ENCODE data around the gene MRPS18C. TPM values are rescaled to one million over a fixed set of nuclear protein-coding genes. Genes with fewer than 3 reads are reported as not detected.

Gene MRPS18C
- total RNA-seq, 6 experiments from 2014 or later = 22.4 to 29.1 (median 24.1) TPM

DNA sequence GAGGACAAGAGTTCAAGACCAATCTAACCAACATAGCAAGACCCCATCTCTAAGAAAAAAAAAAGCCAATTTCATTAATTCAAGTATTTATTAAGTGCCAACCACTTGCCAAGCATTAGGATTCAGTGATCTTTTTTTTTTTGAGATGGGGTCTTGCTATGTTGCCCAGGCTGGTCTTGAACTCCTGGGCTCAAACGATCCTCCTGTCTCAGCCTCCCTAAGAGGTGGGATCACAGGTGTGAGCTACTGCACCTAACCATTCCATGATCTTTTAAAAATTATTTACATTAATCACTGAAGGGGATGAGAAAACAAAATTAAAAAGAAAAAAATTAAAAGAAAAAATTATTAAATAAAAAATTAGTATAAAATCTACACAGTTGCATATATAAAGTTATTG is 24.7 kb upstream of the MRPS18C start:
- intact Hi-C loops (cut with DNase I) = no loop called here
- Histone ChIP-seq H3K27me3 (no peaks in the 10 kb centered on the region), H3K36me3 (peaks cover 0 to 37% (median 5%) of the 10 kb centered on the region in 4 donors), H3K27ac (no peak overlapping the region), H3K4me1 (no peaks in the 10 kb centered on the region), H3K9me3 (no peaks in the 10 kb centered on the region), H3K4me3 (no peak overlapping the region)
- DNase-seq = no peak
- ATAC-seq = no peak
- TF ChIP-seq, protein P1, sequence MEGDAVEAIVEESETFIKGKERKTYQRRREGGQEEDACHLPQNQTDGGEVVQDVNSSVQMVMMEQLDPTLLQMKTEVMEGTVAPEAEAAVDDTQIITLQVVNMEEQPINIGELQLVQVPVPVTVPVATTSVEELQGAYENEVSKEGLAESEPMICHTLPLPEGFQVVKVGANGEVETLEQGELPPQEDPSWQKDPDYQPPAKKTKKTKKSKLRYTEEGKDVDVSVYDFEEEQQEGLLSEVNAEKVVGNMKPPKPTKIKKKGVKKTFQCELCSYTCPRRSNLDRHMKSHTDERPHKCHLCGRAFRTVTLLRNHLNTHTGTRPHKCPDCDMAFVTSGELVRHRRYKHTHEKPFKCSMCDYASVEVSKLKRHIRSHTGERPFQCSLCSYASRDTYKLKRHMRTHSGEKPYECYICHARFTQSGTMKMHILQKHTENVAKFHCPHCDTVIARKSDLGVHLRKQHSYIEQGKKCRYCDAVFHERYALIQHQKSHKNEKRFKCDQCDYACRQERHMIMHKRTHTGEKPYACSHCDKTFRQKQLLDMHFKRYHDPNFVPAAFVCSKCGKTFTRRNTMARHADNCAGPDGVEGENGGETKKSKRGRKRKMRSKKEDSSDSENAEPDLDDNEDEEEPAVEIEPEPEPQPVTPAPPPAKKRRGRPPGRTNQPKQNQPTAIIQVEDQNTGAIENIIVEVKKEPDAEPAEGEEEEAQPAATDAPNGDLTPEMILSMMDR (IDR thresholded peaks at IDR 0.05) = no peak
- no peak for TF ChIP-seq POLR2A (IDR thresholded peaks at IDR 0.05)
- 92% methylated on average over 1 of the region's 1 CpG for WGBS (ENCODE audit: insufficient coverage, low coverage, low lambda C conversion rate, missing lambda C conversion rate)

DNA sequence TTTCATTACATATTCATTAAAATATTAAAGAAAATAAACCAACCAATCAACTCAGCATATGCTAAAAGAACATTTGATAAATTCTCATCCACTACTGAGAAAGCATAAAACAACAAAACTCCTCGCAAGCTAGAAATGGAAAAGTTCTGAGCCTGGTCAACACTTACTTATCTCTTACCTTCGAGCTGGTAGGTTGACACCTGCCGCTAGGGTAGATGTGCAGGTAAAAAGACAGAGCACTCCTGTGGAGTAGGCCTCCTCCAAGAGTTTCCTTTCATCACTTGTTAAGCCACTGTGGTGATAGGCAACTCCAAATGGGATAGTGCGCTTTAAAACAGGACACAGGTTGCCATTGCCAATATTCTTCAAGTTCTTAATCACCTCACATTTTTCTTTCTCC is 19.2 kb upstream of the MRPS18C start:
- whole genome bisulfite sequencing (ENCODE audit: insufficient coverage, low coverage, low lambda C conversion rate, missing lambda C conversion rate) = 94% methylated on average over 4 of the region's 4 CpGs
- H3K27me3 ChIP-seq = no peaks in the 10 kb centered on the region
- no peak overlapping the region for H3K4me3 ChIP-seq
- DNase-seq (no peak), ATAC-seq (no peak)
- peaks cover 0 to 23% (median 1%) of the 10 kb centered on the region in 4 donors for H3K36me3 ChIP-seq
- no peaks in the 10 kb centered on the region for H3K4me1 ChIP-seq
- H3K27ac ChIP-seq = no peak overlapping the region
- H3K9me3 ChIP-seq = no peaks in the 10 kb centered on the region
- intact Hi-C loops (cut with DNase I) = no loop called here
- TF ChIP-seq, protein P1 (IDR thresholded peaks at IDR 0.05) = no peak
- no peak for TF ChIP-seq POLR2A (IDR thresholded peaks at IDR 0.05)

DNA sequence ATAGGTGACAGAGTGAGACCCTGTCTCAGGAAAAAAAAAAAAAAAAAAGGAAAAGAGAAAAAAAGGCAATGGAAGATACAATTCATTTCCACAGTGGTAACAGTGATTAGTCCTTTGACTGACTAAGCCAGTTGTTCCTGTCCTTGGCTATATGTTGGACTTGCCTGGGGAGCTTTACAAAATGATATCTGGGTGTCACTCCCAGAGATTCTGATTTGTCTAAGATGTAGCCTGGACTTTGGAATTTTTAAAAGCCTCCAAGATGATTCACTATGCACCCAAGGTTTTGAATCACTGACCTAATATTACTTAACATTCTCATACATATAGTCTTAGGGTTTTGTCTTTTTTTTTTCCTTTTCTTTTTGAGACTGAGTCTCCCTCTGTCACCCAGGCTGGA is 17.1 kb upstream of the MRPS18C start:
- intact Hi-C loops (cut with DNase I) = no loop called here
- Histone ChIP-seq H3K4me3 (no peak overlapping the region), H3K9me3 (no peaks in the 10 kb centered on the region), H3K36me3 (peaks cover 0 to 27% (median 1%) of the 10 kb centered on the region in 4 donors), H3K27ac (no peak overlapping the region), H3K27me3 (no peaks in the 10 kb centered on the region), H3K4me1 (no peaks in the 10 kb centered on the region)
- DNase-seq (no peak), ATAC-seq (no peak)
- no peak for TF ChIP-seq POLR2A (IDR thresholded peaks at IDR 0.05)
- TF ChIP-seq, protein P1 (IDR thresholded peaks at IDR 0.05) = no peak

DNA sequence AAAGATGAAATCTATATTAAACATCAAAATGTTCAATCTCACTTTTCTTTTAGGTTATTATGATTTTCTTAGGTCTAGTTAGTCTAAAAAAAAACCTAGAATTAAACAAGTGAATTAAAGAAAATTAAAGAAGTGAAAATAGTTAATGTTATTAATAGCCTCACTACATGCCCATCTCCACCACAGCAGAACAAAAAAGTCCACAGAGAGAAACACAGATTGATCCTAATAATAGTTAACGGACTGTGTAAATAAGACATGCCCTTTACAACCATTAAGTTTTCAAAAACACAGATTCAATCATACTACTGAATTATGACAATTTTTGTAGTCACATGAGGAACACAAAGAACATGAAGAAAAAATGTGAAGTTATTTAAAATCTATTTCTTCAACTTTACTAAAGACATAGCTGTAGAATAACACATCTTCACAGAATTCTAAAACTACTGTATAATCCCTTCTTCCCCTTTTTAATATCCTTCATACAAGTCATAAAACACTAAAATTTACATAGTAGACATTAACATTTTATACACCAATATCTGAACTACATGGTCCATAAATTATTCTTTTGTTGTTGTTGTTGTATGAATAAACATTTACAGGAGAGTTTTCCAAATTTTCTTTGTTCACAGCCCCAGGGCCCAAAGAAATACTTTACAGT is 15.6 kb upstream of the MRPS18C start:
- Histone ChIP-seq H3K4me3 (no peak overlapping the region), H3K9me3 (no peaks in the 10 kb centered on the region), H3K27me3 (no peaks in the 10 kb centered on the region), H3K36me3 (peaks cover 0 to 31% (median 2%) of the 10 kb centered on the region in 4 donors), H3K27ac (no peak overlapping the region), H3K4me1 (no peaks in the 10 kb centered on the region)
- no peak for DNase-seq
- ATAC-seq = no peak
- intact Hi-C loops (cut with DNase I) = no loop called here
- TF ChIP-seq, protein P1 (IDR thresholded peaks at IDR 0.05) = no peak
- TF ChIP-seq POLR2A (IDR thresholded peaks at IDR 0.05) = no peak
- WGBS (ENCODE audit: insufficient coverage, low coverage, low lambda C conversion rate, missing lambda C conversion rate) = 70% methylated on average over 1 of the region's 1 CpG

All from right lobe of liver (tissue), 6 donors.